ENCODE measurements around the gene DOLK. TPM values are rescaled to one million over a fixed set of nuclear protein-coding genes. Genes with fewer than 3 reads are reported as not detected.
A peak's percentile ranks its signal among the peaks of the same experiment; 100 is the strongest.

DOLK gene
- total and polyA plus RNA-seq, 8 donors, result 7.4 to 19.4 (median 11.5) TPM

GRCh38 chr9:128902351-128903078 is 44.9 kb downstream of the DOLK start:
- intact Hi-C loops (cut with DNase I), result no loop called here
- Histone ChIP-seq H3K27me3 (no peaks in the 10 kb centered on the region), H3K36me3 (peaks cover 0 to 27% of the 10 kb centered on the region in 2 donors), H3K27ac (peak overlapping the region; percentile 45 to 69), H3K4me3 (no peak overlapping the region), H3K4me1 (peaks cover 0 to 47% of the 10 kb centered on the region in 2 donors), H3K9me3 (no peaks in the 10 kb centered on the region)
- TF ChIP-seq CTCF (IDR thresholded peaks at IDR 0.05), result no peak
- DNase-seq (peak in 1 of 4 donors; percentile 60), ATAC-seq (peak; percentile 53)

DNA sequence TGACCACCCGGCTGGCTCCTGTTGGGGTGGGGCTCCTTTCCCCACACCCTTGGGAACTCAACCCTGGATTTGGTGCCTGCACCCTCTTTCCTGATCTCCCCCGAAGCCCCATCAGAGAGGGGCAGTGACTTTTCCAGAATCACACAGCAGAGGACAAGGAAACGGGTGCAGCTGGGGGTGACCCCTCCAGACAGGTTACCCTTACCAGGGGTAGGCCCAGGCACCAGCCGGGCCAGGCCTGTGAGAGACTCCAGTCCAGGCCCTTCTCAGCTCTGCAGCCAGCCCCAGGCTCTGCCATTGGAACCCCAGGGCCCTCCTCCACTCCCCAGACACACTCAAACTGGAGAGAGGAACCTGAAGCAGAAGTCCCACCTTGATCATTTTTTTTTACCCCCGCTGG is 45.6 kb downstream of the DOLK start:
- no peak for TF ChIP-seq CTCF (IDR thresholded peaks at IDR 0.05)
- no peaks in the 10 kb centered on the region for H3K27me3 ChIP-seq
- peaks cover 0 to 27% of the 10 kb centered on the region in 2 donors for H3K36me3 ChIP-seq
- H3K27ac ChIP-seq, result peak overlapping the region; percentile 45 to 69
- no peak for ATAC-seq
- H3K9me3 ChIP-seq, result no peaks in the 10 kb centered on the region
- intact Hi-C loops (cut with DNase I), result no loop called here
- no peak for DNase-seq
- H3K4me1 ChIP-seq, result peaks cover 0 to 47% of the 10 kb centered on the region in 2 donors
- H3K4me3 ChIP-seq, result no peak overlapping the region

- Histone ChIP-seq H3K36me3 (peaks cover 0 to 27% of the 10 kb centered on the region in 2 donors), H3K4me3 (no peak overlapping the region), H3K4me1 (peaks cover 0 to 47% of the 10 kb centered on the region in 2 donors), H3K27me3 (no peaks in the 10 kb centered on the region), H3K27ac (peak overlapping the region in 1 of 2 donors; percentile 69), H3K9me3 (no peaks in the 10 kb centered on the region)
- no peak for TF ChIP-seq CTCF (IDR thresholded peaks at IDR 0.05)
- no peak for ATAC-seq
- no peak for DNase-seq
- intact Hi-C loops (cut with DNase I), result no loop called here
Measured at GRCh38 chr9:128901379-128901778, 46.0 kb downstream of the DOLK start.

DNA sequence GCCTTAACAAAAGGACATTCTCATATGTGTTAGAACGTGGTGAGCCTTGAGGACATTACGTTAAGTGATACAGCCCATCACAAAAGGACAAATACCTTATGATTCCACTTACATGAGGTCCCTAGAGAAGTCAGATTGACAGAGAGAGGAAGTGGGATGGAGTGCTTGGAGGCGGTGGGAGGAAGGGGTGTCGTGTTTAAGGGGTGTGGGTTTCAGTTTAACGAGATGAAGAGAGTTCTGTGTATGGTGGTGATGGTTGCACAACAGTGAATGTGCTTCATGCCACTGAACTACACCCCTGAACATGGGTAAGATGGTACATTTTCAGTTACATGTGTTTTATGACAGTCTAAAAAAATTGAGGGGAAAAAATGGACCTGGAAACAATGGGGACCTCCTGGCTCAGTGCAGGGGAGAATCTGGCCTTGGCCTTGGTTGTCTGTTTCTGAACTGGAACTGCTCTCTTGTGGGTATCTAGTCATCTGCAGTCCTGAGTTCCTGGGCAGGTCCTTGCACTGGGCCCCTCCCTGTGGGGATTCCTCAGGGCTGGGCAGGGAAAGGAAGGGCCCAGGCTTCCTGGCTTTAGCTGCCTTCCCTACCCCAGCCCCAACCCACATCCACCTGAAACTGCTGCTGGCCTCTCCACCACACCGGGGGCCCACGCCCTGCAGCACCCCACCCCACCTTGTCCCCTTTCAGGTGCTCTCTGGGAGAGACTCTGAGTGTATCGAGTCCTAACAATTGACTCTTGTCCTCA is 47.7 kb downstream of the DOLK start:
- Histone ChIP-seq H3K4me3 (no peak overlapping the region), H3K27me3 (no peaks in the 10 kb centered on the region), H3K36me3 (peaks cover 0 to 35% of the 10 kb centered on the region in 2 donors), H3K4me1 (peaks cover 0 to 50% of the 10 kb centered on the region in 2 donors), H3K27ac (peak overlapping the region; percentile 56 to 65), H3K9me3 (no peaks in the 10 kb centered on the region)
- ATAC-seq (peak; percentile 76), DNase-seq (no peak)
- TF ChIP-seq CTCF (IDR thresholded peaks at IDR 0.05), result no peak
- intact Hi-C loops (cut with DNase I), result no loop called here
